Putamen (tissue), 1 donor: ENCODE measurements around the gene GPS1.
A peak's percentile ranks its signal among the peaks of the same experiment; 100 is the strongest.

Experiments
- DNase-seq: peaks from one replicate; pipeline ENCODE4 v3.0.0-alpha.2; 2016; ENCODE audit warnings: low spot score

Gene GPS1

DNA sequence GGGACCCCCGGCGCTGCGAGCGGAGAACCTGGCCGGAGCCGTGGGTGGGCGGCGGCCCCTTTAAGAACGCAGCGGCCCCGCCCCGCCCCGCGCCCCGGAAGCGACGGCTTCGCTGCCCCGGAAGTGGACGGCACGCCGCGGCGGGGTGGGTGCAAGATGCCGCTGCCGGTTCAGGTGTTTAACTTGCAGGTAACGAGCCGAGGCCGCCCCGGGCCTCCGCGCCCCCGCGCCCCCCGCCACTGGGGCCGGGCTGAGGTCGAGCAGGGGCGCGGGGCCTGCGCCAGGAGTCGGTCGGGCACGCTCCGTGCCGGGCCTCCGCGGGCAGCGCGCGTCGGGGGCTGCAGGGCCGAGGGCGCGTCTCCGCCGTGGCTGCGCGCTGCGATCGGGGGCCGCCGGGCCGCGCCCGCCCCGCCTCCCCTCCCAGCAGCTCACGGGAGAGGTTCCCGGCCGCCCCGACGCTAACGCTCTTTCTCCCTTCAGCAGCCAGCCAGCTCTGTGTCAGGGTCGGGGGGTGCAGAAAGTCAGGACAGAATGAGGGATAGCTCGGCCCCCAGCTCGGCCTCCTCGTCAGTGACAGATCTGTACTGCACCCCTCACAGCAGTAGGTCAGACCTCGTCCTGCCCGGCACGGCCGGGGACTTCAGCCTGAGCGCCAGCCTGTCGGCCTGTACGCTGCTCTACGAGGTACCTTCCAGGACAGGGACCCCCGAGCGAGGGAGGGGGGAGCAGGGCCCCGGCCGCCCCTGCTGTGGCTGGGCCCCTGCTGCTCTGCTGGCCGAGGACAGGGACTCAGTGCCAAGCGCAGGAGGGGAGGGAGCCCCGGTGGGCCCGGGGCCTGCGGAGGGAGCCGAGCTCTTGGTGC, at the start of gene GPS1, which contains the start of gene RFNG:
TSS of gene GPS1 (plus strand) at position 123 of the 862 bp plus-strand sequence. CDS start at position 157, 34 bp downstream.
TSS of gene RFNG (minus strand) at position 36 of the 862 bp plus-strand sequence. CDS start 45 bp downstream, outside the sequence.
- DNase-seq: peak; percentile 76

DNA sequence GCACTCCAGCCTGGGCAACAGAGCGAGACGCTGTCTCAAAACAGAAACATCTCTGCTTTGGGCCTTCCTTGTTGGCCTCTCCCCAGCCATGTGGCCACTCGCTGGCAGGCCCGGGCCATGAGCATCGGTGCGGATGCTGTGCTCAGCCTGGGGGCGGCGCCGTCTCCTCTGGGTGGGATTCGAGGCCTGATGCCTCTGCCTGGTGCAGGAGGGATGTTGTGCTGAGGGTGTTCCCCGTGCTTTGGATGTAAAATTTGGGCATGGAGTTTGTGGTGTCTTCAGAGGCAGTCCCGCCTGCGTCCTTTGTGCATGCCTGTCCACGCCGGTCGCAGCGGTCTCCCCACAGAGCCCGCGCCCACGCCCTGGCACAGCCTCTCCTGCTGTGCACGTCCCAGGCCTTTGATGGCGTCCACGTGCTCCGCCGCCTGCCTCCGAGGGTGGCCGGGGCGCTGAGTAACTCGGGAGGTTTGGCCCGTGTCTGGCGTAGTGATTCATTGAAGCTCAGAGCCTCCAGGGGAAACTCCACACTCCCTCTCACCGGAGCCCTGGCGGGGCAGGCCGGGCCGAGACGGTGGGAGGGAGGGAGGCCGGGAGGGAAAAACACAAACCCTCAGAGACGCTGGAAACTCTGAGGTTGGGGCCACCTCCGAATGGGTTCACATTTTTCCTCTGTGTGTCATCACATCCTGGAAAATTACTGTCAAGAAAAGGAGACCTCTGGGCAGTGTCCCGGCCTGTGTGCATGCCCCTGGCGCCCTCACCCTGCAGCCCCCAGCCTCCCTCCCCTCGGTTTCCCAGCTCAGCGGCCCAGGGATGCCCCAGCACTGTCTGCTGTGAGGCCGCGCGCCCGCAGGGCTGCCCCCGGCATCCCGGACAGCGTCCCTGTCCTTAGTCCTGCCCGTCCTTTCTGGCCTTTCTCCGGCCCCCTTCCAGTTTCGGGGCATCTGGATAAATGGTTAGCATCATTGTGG, 48.0 kb upstream of the GPS1 start:
- DNase-seq: no peak

DNA sequence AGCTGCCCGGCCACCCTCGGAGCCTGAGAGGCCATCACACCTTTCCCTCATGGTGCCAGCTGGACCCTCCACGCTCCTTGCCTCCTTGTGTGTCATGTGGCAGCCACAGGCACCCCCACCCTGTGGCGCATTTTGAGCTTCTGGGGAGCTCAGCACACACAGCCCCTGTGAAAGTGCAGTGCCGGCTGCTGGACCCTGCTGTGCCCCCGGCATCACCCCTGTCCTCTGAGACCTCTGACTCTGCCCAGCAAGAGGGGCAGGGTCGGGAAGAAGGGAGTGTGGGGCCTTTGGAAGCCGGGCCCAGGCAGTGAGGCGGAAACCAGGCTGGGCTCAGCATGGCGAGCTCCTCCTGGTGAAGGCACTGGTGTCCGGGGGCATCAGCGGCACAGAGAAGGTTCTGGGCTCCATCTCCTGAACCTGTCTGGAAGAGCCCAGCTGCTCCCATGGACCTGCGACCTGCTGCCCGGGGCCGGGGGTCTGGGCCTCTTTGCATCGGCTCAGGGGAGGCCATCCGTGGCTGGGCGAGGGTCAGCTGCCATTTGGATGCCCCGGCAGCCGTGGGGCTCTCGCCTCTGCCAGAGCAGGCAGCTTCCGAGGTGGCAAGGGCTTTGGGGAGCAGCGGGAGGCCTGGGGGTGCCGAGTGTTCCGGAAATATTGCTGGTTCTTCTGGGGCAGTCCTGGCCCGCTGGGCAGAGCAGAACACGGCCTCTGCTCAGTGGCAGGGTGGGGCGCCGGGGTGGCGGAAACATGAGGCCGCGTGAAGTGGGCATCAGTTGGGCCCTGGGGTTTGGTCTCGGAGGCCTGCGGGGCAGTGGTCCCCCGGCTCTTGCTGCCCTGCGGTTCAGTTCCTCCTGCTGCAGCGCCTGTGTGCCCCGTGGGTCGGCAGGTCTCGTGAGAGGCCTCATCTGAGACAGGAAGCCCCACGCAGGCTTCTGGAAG, 46.9 kb upstream of the GPS1 start:
- no peak for DNase-seq

DNA sequence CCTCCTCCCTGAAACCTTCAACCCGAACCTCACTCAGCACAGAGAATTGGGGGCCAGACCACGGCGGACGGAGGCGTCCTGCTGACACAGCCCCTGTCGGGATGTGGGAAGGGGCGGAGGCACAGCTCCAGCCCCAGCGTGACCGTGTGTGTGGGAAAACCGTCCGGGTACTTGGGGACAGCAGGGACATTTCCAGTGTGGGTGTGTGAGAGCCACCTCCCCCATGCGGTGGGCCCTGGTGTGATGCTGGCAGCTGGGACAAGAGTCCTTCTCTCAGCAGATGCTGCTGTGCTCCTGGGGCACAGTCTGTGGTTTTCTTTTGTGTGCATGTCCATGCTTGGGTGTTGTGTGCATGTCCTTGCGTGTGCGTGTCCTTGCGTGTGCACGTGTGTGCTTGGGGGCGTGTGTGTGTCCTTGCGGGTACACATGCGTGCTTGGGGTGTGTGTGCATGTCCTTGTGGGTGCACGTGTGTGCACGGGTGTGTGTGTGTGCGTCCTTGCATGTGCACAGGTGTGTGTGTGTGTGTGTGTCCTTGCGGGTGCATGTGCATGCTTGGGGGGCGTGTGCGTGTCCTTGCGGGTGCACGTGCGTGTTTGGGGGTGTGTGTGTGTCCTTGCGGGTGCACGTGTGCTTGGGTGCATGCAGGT, 45.9 kb upstream of the GPS1 start:
- no peak for DNase-seq

DNA sequence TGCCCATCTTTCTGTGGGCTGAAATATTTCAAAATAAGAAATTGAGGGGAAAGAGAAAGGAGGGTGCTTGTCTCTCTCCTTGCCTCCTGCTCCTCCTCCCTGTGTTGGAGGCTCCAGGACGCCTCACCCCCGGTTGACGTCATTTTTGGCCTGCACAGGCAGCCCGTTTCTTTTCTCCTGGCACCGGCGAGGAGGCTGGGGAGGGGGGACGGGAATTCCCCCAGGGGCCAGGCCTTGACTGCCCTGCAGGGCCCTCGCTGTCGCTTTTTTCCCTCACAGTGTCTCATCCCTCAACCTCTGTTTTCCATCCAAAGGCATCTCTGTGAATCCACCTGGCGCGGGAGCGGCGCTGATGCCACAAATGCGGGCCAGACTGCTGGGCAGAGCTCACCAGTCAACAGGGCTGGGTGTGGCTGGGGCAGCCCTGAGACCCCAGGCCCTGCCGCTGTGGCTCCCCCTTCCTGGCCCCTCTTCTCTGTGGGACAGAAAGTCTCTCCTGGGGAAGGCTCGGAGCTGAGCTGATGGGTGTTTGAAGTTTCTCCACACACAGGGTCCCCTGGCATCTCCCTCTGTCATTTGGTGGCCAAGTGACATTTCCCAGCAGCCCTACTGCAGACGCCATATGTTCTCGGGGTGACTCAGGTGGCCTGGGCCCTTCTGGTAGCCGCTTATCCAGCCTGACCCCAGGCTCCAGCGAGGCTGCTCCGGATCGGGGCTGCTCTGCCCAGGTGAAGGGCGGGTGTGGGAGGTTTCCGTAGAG, 45.0 kb upstream of the GPS1 start:
- no peak for DNase-seq

DNA sequence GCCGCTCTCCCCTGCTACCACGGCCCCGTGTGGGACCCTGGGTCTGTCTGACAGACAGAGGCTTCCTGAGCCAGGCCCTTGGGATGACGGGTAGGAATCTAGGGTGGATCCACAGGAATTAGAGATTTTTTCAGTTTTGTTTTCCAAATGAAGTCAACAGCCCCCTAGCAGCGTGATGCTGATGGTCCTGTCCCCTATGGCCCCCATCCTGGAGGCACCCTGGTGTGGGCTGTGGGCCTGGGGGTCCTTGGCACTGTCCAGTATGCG, 44.5 kb upstream of the GPS1 start:
- no peak for DNase-seq

DNA sequence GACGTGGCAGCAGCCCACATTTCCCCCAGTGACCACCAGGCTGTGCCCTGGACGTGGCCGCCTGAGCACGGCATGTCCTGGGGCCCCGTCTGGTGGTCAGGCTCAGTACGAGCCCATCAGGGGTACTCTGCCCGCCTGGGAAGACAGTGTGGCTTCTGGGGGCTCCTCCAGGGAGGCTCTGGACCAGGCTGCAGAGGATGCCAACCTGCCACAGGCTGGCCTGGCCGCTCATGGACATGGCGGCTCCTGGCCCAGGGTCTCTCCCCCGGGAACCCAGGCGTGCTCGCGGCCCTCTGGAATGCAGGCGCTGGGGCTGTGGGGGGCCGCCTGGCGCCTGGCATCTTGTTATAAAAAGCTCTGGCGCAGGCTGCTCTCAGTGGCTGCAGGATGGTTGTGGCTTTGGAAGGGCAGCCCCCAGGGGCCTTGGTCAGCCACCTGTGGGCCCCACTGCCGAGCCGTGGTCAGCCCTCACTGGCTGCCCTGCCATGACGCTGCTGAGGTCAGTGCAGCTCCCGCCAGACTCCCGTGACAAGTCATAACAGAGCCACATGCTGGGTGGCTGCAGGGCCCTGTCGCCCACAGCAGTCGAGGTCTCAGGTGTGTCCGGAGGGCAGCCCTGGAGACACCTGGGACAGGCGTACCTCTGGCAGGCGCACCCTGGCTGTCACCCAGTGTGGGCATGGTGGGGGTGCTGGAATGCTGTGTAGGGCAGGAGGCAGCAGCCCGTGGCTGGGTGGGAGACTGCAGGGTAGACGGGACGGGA, 44.0 kb upstream of the GPS1 start:
- DNase-seq: no peak

DNA sequence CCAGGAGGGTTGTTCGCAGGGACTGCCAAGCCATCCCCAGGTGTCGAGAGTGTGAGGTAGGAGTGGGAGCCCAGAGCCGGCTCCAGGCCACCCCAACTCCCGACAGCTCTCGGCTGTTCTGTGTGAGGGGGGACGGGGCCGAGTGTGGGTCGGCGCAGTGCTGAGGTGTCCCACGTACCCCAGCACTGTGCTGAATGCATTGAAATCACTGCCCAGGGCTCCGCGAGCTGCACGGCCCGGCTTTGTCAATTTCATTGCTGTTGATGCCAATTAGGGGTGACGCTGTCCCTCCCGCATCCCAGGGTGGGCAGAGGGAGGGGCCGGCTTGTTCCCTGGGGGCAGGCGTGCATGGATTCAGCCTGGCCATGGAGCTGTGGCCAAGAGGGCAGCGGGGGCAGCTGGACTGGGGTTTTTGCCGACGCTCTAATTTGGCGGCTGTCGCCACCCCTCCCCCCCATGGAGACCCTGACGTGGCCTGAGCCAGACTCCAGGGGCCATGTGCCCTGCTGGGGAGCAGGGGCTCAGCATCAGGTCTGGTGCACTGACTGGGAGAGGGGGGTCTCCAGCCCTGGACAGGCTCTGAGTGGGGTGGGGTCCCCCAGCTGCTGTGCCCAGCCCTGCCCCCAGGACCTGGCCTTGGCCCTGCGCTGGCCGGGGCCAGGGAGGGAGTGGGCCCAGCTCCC, 43.3 kb upstream of the GPS1 start:
- DNase-seq: no peak

DNA sequence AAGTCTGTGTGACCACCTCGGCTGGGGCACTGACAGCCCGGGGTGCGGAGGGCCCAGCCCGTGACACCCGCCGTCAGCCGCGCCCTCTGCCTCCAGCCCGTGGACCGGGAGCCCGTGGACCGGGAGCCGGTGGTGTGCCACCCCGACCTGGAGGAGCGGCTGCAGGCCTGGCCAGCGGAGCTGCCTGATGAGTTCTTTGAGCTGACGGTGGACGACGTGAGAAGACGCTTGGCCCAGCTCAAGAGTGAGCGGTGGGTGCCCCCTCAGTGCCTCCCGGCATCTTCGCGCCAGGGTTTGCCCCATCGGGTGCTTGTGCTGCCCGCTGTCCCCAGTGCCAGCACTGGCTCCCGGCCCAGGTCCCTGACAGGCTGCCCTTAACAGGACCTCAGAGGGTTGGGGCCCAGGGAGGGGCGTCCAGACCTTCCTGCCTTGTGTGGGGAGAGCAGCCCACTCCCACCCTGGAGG, 42.7 kb upstream of the GPS1 start:
- DNase-seq: no peak

DNA sequence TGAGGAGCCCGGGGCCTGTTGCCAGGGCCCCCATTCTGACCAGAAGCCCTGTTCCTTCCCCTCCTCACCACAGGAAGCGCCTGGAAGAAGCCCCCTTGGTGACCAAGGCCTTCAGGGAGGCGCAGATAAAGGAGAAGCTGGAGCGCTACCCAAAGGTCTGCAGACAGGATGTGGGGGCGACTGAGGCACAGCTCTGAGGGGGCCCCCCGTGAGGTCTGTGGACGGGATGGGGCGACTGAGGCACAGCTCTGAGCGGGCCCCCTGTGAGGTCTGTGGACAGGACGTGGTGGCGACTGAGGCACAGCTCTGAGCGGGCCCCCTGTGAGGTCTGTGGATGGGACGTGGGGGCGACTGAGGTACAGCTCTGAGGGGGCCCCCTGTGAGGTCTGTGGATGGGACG, 42.3 kb upstream of the GPS1 start:
- no peak for DNase-seq

DNA sequence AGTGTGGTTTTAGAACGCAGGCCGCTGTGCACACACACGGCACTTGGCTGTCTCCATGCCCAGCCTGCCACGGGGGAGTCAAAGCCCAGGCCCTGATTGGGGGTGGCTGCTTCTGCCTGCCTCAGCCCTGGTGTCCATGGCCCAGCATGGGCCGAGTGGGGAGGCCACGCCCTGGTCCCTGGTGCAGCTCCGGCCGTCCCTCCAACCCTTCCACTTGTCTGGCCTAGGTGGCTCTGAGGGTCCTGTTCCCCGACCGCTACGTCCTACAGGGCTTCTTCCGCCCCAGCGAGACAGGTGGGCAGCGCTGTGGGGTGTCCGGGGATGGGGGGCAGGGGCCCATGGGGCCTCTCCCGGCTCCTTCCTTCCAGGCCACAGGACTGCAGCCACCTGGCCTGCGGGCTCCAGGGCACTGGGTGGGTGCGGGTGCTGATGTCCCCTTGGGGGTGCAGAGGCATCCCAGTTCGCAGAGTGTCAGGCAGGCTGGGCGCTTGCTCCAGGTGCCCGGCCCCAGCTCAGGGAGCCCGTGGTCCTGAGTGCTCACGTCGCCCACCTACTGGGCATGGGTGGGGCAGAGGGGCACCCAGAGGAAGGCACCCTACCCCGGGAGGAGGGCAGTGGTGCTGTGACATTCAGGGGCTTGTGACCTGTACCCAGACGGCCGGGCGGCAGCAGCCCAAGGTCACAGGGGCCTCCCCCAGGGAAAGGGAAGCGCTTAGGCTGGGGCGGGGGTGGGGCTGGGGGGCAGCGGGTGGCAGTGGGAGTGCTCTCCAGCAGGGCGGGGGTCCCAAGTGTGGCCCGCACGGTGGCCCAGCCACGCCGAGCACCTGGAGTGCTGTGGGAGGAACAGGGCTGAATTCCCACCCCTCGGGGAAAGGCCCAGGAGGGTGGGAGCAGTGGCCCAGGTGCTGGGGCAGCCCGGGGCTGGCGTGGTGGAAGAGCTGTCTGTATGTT, 40.8 kb upstream of the GPS1 start:
- no peak for DNase-seq

DNA sequence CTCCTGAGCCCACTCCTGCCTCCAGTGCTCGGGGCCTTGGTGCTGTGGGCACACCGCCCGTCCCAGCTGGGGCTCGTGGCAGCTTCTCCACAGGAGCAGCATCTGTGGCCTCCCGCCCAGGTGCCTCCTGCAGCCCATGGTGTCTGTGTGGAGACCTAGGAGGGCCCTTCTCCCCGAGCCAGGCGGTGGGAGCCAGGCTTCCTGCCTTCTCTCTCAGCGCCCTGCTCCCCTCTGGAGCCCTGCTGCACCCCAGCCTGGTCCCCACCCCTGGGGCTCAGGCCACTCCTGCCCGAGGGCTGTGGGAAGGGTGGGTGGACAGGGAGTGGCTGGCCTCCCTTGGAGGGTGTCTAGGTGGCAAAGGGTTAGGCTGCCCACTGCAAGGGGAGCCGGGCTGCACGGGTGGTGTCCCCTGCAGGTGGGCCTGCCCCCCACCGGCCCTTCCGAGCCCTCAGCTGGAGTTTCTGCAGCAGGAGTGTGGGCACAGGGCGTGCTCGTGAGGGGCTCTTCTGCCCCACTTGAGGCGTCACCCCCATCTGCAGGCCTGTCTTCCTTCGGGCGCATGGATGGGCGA, 40.0 kb upstream of the GPS1 start:
- DNase-seq: no peak

DNA sequence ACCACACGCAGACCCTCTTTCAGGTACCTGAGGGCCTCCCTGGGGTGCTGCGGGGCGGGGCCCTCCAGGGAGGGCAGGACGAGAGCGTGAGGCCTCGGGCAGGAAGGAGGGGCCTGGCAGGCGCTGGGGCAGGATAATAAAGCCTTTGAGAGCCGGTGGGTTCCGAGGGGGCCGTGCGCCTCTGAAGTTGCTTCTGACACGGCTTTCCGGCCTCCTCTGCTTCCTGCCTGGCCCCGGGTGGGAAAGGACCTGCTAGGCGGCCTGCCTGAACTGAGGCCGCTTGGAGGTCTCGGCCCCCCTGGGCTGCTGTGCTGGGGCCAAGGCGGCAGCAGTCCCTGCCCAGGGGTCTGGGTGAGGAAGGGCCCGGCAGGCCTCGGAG, 39.4 kb upstream of the GPS1 start:
- DNase-seq: no peak

DNA sequence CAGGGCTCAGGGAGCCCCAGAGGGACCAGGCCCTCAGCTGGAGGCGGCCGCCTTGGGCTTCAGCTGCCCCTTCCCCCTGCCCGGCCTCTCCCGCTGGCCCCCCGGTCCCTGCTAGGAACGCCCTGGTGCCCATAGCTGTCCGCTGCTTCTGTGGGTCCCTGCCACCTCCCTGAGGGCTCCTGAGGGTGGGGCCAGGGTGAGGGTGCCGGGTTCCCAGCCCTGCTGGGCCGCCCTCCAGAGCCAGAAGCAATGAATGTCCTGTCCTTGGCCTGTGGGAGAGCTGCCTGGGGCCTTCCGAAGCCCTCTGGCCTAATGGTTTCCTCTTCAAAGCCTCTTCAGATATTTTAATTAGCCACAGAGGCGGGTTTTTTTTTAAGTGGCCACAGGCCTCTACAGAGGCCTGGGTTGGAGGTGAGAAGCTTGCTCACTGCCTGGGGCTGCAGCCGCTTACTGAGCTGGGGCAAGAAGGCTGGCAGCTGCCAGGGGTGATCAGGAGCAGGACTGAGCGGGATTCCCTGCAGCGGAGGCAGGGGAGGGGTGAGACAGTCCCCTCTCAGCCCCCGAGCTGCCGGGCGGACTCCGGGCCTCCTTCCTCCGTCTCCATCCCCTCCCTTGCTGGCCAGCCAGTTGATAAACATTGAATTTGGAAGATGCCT, 38.9 kb upstream of the GPS1 start:
- no peak for DNase-seq

DNA sequence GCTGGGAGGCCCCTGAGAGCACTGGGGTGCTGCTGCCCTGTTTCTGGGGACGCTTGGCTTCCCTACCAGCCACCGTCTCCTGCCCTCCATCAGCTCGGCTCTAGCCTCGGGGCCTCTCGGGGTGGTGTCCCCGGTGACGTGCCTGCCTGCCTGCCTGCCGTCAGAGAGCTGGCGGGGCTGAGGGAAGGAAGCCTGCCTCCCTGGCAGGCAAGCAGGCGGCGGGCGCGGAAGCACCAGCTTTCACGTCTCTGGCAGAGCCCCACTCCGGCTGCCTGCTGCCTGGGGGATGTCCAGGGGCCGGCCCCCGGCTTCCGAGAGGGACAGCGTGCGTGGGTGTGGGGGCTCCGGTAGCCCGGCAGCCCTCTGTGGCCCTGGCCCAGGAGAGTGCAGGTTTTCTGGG, 38.4 kb upstream of the GPS1 start:
- DNase-seq: peak; percentile 52

DNA sequence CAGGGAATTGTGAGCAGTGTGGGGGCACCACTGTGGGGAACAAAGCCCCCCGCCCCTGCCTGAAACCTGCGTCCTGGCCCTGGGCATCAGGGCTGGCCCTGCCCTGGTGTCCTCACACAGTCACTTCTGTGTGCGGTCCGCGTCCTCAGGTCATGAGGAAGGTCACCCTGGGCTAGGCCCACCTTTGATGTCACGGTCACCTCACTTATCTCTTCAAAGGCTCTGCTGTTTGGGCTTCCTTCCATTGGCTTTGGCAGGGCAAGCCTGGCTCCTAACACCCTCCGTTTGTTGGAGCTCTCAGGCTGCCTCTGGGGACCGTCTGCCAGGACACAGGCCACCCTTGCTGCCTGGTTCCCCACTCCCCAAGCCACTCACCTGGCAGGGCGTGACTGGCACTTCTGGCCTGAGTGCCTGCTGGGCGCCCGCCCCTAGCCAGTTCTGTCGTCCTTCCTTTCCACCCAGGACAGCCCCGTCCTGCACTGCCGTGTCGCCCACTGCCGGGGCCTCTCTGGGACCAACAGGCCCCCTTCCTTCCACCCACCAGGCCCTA, 37.9 kb upstream of the GPS1 start:
- no peak for DNase-seq

DNA sequence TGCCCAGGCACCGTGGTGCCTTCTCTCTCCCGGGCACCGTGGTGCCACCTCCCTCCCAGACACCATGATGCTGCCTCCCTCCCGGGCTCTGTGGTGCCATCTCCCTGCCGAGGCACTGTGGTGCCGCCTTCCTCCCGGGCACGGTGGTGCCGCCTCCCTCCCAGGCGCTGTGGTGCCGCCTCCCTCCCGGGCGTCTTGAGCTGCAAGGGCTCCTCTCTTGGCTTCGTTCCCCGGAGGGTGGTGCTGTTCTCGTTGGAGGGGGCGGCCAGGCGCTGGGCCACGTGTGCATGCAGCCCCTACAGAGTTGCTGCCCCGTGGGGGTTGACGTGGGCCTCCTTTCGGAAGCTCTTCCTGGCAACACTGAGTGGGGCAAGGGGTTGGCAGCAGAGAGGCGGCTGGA, 37.3 kb upstream of the GPS1 start:
- DNase-seq: peak; percentile 54
